ENCODE data around the gene OSBPL3.

OSBPL3 gene

DNA sequence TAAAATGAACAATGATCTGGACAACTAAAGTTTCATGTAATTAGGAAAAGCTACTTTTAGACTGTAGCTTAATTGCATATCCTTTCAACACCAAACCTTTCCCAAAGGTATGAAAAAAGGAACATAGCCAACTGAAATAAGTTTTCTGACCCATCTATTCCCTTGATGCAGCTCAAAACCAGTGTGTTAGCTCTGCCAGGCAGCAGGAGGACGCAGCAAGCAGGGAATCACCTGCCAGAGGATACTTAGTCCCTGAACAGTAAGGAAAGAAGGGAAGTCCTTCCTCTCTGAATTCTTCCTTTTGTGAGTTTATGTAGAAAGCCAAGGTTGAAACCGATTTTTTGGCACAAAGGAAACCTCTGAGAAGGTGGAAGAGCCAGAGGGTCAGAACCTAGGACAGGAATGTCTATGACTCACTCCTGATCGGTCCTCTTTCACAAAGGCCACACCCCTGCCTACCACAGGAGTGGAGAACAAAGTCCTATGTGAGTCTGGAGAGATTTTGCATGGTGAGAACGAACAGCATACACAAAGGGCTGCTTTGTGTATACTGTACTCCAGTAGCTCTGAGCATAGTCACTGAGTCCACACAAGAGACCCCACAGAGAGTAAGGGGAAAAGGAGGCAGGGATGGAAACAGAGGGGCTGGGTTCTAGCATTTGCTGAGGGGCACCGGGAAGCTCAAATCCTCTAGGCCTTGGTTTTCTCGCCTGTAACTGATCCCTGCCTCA is 153.9 kb downstream of the OSBPL3 start:
- H3K9me3 Mint-ChIP-seq, result no peaks in the 10 kb centered on the region
- peak overlapping the region; percentile 85 to 95 for H3K27ac Mint-ChIP-seq
- ATAC-seq (replicated peaks), result no peak

DNA sequence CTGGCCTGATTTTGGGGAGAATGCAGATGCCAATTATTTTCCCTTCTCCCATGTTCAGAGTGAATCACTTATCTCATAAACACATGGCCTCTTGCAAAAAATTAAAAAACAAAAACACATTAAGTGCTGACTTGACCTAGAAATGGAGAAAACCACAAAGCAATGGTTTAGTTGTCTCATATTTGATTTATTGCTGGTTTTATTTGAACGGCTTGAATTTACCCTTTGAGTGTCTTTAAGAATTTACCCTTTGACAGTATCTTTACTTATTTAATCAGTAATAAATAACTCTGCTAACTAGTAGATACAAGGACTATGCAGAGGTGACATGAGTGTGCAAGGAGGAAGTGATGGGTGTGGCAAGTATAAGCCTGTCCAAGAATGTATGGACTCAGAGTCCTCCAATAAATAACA is 154.6 kb downstream of the OSBPL3 start:
- H3K4me1 Mint-ChIP-seq (ENCODE audit: low read depth in 2 of 2), result peaks cover 41 to 57% of the 10 kb centered on the region in 2 donors
- ATAC-seq (replicated peaks) (no peak), DNase-seq (no peak)
- peak overlapping the region; percentile 68 to 74 for H3K4me3 Mint-ChIP-seq
- H3K9me3 Mint-ChIP-seq, result no peaks in the 10 kb centered on the region
- peaks cover 11% of the 10 kb centered on the region for H3K36me3 Mint-ChIP-seq (ENCODE audit: insufficient read depth)
- H3K27ac Mint-ChIP-seq, result peak overlapping the region; percentile 85 to 95
- H3K27me3 Mint-ChIP-seq, result no peaks in the 10 kb centered on the region

More for the DNA sequence above, 153.9 kb downstream of the OSBPL3 start:
- no peaks in the 10 kb centered on the region for H3K27me3 Mint-ChIP-seq
- no peak for DNase-seq
- H3K4me3 Mint-ChIP-seq, result peak overlapping the region; percentile 68 to 74
- peaks cover 39 to 53% of the 10 kb centered on the region in 2 donors for H3K4me1 Mint-ChIP-seq (ENCODE audit: low read depth in 2 of 2)
- peaks cover 5% of the 10 kb centered on the region for H3K36me3 Mint-ChIP-seq (ENCODE audit: insufficient read depth)

DNA sequence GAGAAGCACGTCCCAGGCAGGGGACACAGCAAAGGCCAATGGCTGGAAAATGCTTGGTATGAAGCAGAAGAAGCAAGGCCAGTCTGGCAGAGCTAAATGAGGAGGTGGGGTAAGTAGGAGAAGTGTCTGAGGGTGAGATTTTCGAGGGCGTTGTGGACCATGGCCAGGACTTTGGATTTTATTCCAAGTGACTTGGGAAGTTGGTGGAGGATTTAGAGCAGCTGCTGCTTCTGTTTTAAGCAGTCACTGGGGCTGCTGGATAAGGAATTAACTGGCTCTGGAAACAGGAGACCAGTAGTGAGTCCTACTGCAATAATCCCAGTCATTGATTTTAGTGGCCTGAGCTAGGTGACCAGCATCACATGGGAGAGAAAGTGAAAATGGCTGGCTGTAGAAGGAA is 155.1 kb downstream of the OSBPL3 start:
- Mint-ChIP-seq H3K4me1 (ENCODE audit: low read depth in 2 of 2) (peaks cover 44 to 62% of the 10 kb centered on the region in 2 donors), H3K9me3 (no peaks in the 10 kb centered on the region), H3K27me3 (no peaks in the 10 kb centered on the region), H3K4me3 (peak overlapping the region; percentile 4 to 74), H3K27ac (peak overlapping the region; percentile 6 to 95), H3K36me3 (ENCODE audit: insufficient read depth) (peaks cover 15% of the 10 kb centered on the region)
- ATAC-seq (replicated peaks) (no peak), DNase-seq (no peak)

DNA sequence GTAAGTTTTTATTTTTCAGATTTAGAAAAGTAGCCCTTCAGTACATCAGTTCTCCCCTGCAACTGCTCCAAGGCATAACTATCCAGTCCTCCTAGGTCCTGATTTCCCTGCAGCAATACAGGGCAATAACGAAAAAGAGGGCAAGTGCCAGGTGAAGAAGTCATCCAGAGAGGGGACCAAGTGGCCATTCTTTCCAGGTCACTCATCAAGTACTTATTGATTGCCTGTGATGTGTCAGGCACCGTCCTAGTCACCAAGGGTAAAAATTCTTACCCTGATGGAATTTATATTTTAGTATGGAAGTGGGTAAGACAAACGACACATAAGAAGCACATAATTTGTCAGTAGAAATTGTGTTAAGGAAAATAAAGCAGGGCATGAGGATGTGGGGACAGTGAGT is 155.6 kb downstream of the OSBPL3 start:
- no peaks in the 10 kb centered on the region for H3K9me3 Mint-ChIP-seq
- DNase-seq (no peak), ATAC-seq (replicated peaks) (no peak)
- peak overlapping the region; percentile 4 to 74 for H3K4me3 Mint-ChIP-seq
- H3K36me3 Mint-ChIP-seq (ENCODE audit: insufficient read depth), result peaks cover 19% of the 10 kb centered on the region
- no peaks in the 10 kb centered on the region for H3K27me3 Mint-ChIP-seq
- H3K27ac Mint-ChIP-seq, result peak overlapping the region; percentile 6 to 95
- H3K4me1 Mint-ChIP-seq (ENCODE audit: low read depth in 2 of 2), result peaks cover 44 to 65% of the 10 kb centered on the region in 2 donors

DNA sequence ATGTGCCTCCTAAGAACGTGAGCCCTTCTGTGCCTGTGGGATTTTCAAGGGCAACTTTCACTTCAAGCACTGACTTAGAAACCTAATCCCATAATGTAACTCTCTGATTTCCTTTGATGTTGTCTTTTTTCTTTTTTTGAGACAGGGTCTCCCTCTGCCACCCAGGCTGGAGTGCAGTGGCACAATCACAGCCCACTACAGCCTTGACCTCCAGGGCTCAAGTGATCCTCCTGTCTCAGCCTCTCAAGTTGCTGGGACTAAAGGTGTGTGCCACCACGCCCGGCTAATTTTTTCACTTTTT is 158.3 kb downstream of the OSBPL3 start:
- ATAC-seq (replicated peaks), result no peak
- Mint-ChIP-seq H3K4me3 (peak overlapping the region; percentile 61 to 72), H3K27ac (peak overlapping the region; percentile 94 to 96), H3K4me1 (ENCODE audit: low read depth in 2 of 2) (peaks cover 33 to 59% of the 10 kb centered on the region in 2 donors), H3K36me3 (ENCODE audit: insufficient read depth) (peaks cover 26% of the 10 kb centered on the region), H3K9me3 (no peaks in the 10 kb centered on the region), H3K27me3 (no peaks in the 10 kb centered on the region)
- DNase-seq, result no peak

DNA sequence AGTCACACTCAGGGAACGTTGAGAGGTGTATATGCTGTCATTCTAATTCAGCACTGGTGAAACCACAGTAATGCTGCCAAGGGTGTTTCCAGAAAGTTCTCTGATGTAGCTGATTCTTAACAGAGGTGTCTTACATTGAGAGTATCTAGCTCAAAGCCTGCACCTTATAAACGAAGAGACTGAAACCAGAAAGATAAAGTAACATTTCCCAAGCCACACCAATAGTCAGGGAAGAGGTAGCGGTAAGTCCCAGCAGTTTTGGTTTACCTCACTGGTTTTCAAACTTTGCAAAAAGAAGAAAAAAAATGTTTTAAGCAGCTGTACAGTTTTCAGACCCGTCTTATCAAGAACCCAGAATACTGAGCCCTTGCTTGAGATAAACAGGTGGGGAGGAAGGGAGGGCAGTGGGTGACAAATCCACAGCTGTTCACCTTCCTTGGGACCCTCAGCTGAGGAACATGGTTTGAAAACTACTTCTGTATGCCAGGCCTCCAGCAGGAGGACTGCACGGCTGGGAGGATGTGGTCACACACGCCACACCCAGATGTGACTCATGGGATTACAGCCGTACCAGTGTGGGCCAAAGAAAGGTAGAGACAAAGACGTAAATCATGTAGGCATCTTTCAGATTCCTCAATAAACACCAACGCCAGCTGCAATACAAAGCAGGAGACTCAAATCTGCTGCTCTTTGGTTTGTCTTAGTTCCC is 158.8 kb downstream of the OSBPL3 start:
- no peaks in the 10 kb centered on the region for H3K27me3 Mint-ChIP-seq
- ATAC-seq (replicated peaks) (peak; percentile 89), DNase-seq (peak; percentile 67 to 75 (median 70))
- no peaks in the 10 kb centered on the region for H3K9me3 Mint-ChIP-seq
- peak overlapping the region; percentile 94 to 96 for H3K27ac Mint-ChIP-seq
- H3K36me3 Mint-ChIP-seq (ENCODE audit: insufficient read depth), result peaks cover 31% of the 10 kb centered on the region
- peaks cover 28 to 54% of the 10 kb centered on the region in 2 donors for H3K4me1 Mint-ChIP-seq (ENCODE audit: low read depth in 2 of 2)
- peak overlapping the region; percentile 61 to 72 for H3K4me3 Mint-ChIP-seq

DNA sequence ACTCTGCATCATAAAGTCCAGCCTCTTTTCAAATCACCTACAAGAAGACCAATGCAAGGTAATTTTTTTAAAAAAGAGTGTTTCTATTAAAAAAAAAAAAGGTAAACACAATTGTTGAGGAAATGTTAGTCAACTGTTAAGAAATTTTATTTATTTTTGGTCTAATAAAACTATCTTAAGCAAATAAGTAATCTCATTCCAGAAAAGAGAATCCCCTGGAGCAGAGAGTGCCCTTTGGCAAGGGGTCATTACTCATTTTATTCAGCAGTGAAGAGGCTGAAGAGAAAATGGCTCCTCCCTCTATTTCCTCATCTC is 159.3 kb downstream of the OSBPL3 start:
- no peaks in the 10 kb centered on the region for H3K27me3 Mint-ChIP-seq
- peak overlapping the region; percentile 61 to 72 for H3K4me3 Mint-ChIP-seq
- peak in 1 of 3 experiments; percentile 14 for DNase-seq
- H3K9me3 Mint-ChIP-seq, result no peaks in the 10 kb centered on the region
- H3K27ac Mint-ChIP-seq, result peak overlapping the region; percentile 94 to 96
- H3K4me1 Mint-ChIP-seq (ENCODE audit: low read depth in 2 of 2), result peaks cover 23 to 49% of the 10 kb centered on the region in 2 donors
- H3K36me3 Mint-ChIP-seq (ENCODE audit: insufficient read depth), result peaks cover 33% of the 10 kb centered on the region
- no peak for ATAC-seq (replicated peaks)

DNA sequence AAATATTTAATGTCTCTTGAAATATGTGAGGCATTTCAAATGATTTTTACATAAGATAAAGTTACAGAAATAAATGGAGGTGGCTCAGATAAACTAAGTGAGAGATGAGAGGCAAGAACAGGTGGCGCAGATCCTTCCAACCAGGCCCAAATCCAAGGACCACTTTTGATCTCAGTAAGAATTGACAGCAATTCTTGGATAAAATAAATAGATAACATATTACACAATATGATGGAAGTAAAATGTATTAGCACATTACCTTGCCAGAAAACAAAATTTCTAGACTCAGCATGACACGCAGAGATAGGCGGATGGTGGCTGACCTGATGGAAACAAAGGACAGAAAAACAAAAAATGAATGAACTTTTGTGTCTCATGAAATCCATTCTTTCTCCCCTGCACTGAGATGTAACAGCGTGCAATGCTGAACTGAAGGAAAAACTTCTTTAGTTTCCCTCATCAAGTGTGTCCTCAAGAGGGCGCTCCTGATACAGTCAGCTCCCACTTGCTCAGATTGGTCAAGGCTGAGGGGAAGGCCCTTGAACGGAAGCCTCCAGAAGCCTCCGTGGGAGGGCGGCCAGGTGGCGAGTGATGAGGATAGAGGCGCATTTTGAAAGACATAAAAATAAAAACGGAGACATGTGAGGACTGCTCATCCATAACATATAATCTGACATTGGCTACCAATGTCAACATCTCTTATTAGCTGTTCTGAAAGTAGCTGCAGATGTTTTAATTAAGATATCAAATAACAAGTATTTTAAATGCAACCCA is 159.9 kb downstream of the OSBPL3 start:
- Mint-ChIP-seq H3K36me3 (ENCODE audit: insufficient read depth) (peaks cover 38% of the 10 kb centered on the region), H3K27ac (peak overlapping the region; percentile 94 to 96), H3K4me1 (ENCODE audit: low read depth in 2 of 2) (peaks cover 18 to 43% of the 10 kb centered on the region in 2 donors), H3K4me3 (peak overlapping the region; percentile 61 to 72), H3K27me3 (no peaks in the 10 kb centered on the region), H3K9me3 (no peaks in the 10 kb centered on the region)
- DNase-seq (peak; percentile 69 to 74 (median 72)), ATAC-seq (replicated peaks) (peak; percentile 40)

DNA sequence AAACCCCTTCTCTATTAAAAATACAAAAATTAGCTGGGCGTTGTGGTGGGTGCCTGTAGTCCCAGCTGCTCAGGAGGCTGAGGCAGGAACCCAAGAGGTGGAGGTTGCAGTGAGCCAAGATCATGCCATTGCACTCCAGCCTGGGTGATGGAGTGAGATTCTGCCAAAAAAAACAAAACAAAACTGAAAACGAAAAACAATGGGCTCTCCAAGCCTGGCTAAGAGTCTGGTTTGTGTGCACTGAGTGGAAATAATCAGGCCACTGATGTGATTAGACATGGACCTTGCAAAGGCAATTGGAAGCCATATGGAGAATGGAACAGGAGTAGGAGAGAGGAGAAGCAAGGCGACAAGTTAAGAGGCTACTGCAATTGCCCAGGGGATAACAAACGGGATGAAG is 162.6 kb downstream of the OSBPL3 start:
- no peak for DNase-seq
- Mint-ChIP-seq H3K27me3 (no peaks in the 10 kb centered on the region), H3K9me3 (no peaks in the 10 kb centered on the region), H3K36me3 (ENCODE audit: insufficient read depth) (peaks cover 55% of the 10 kb centered on the region), H3K27ac (peak overlapping the region; percentile 64 to 77), H3K4me1 (ENCODE audit: low read depth in 2 of 2) (peaks cover 9 to 35% of the 10 kb centered on the region in 2 donors), H3K4me3 (no peak overlapping the region)
- ATAC-seq (replicated peaks), result no peak

DNA sequence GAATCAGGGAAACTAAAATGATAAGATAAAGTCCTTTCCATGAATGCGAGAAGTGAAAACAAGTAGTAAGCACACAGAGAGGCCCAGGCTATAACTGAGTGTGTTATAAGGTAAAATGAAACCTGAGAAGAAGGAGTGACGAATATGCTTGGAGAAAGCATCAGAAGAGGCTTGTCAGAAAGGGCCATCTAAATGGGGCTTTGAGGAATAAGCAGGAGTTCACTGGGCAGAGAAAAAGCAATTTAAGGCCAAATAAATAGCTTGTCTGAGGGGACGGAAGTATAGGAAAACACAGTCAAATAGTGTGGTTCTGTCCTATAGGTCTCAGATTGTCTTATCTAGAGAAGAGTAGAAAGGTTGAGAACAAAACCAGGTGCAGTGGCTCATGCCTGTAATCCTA is 163.1 kb downstream of the OSBPL3 start:
- H3K4me3 Mint-ChIP-seq, result no peak overlapping the region
- H3K27ac Mint-ChIP-seq, result peak overlapping the region in 1 of 2 donors; percentile 64
- H3K4me1 Mint-ChIP-seq (ENCODE audit: low read depth in 2 of 2), result peaks cover 7 to 33% of the 10 kb centered on the region in 2 donors
- H3K27me3 Mint-ChIP-seq, result no peaks in the 10 kb centered on the region
- ATAC-seq (replicated peaks) (no peak), DNase-seq (no peak)
- no peaks in the 10 kb centered on the region for H3K9me3 Mint-ChIP-seq
- H3K36me3 Mint-ChIP-seq (ENCODE audit: insufficient read depth), result peaks cover 55% of the 10 kb centered on the region

DNA sequence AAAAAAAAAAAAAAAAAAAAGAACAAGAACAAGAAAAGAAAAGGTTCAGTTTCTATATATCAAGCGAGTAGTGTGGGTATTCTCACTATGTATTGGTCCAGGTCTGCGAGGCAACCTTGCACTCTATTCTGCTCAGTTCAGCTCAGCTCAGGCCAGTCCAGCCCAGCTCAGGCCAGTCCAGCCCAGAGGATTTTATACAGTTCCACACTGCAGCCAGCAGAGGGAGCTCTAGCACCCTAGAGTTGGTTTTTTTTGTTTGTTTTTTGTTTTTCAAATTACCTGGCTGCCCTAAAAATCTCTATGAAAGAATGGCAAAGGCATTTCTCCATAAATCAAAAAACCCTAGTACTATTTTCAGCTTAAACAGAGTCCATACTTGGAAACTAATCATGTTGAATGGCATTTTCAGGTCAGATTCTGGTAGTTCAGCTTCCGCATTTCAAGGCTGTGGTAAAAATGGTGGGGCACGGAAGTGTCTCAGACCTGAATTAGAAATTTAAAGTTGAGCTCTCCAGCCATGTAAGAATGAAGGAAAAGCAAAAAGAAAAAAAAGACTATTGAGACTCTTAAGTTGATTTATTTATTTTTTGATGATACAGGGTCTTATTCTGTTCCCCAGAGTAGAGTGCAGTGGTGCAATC is 167.6 kb downstream of the OSBPL3 start:
- no peaks in the 10 kb centered on the region for H3K9me3 Mint-ChIP-seq
- H3K36me3 Mint-ChIP-seq (ENCODE audit: insufficient read depth), result peaks cover 52% of the 10 kb centered on the region
- H3K27me3 Mint-ChIP-seq, result no peaks in the 10 kb centered on the region
- H3K4me1 Mint-ChIP-seq (ENCODE audit: low read depth in 2 of 2), result peaks cover 0 to 2% of the 10 kb centered on the region in 2 donors
- ATAC-seq (replicated peaks) (peak; percentile 73), DNase-seq (peak; percentile 33 to 37 (median 35))
- H3K4me3 Mint-ChIP-seq, result no peak overlapping the region
- peak overlapping the region in 1 of 2 donors; percentile 6 for H3K27ac Mint-ChIP-seq

DNA sequence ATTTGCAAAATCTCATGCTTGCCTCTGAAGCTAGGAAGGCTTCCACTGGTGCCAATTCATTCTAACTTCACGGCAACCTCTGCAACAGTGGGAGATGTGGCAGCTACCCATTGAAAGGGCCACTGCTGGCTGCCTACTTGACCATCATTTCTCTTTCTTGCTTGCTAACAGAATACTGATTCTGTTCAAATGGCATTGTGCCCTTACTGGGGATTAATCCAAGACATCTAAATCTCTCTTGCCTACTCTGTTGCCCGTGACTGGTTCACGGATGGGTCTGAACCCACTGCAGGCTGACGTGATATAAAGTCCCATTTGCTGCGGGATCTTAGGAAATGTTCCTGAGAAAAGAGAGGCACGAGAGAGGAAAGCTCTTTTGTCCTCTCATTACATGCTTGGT is 171.5 kb downstream of the OSBPL3 start:
- Mint-ChIP-seq H3K4me3 (no peak overlapping the region), H3K36me3 (ENCODE audit: insufficient read depth) (peaks cover 39% of the 10 kb centered on the region), H3K9me3 (no peaks in the 10 kb centered on the region), H3K27ac (no peak overlapping the region), H3K27me3 (no peaks in the 10 kb centered on the region), H3K4me1 (ENCODE audit: low read depth in 2 of 2) (no peaks in the 10 kb centered on the region)
- ATAC-seq (replicated peaks), result no peak
- no peak for DNase-seq

DNA sequence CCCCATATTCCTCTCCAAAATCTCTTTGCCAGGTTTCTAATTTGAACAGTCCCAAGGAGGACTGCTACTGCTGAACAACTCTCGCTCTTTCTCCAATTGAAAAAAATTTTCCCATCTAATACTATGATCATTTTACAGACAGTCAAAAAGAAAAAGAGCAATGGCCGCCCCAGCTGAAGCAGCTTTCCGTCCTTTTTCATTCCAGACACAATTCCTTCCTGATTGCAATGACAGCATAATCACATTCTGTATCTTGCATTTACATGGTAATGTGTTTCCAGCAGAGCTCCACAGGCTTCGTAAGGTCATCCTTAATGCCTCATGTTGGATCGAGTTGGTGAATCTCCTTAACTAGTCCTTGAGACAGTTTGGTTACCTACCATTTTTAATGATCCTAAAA is 177.7 kb downstream of the OSBPL3 start:
- ATAC-seq (replicated peaks), result no peak
- Mint-ChIP-seq H3K4me1 (ENCODE audit: low read depth in 2 of 2) (peaks cover 0 to 4% of the 10 kb centered on the region in 2 donors), H3K4me3 (no peak overlapping the region), H3K9me3 (no peaks in the 10 kb centered on the region), H3K36me3 (ENCODE audit: insufficient read depth) (peaks cover 55% of the 10 kb centered on the region), H3K27me3 (no peaks in the 10 kb centered on the region), H3K27ac (no peak overlapping the region)
- no peak for DNase-seq
